ENCODE measurements around the gene KIF26A. TPM values are rescaled to one million over a fixed set of nuclear protein-coding genes. Genes with fewer than 3 reads are reported as not detected.

The KIF26A gene
- polyA plus RNA-seq, 1 of the 3 experiments (the other 2 are of a cell fraction): 1.7 TPM

DNA sequence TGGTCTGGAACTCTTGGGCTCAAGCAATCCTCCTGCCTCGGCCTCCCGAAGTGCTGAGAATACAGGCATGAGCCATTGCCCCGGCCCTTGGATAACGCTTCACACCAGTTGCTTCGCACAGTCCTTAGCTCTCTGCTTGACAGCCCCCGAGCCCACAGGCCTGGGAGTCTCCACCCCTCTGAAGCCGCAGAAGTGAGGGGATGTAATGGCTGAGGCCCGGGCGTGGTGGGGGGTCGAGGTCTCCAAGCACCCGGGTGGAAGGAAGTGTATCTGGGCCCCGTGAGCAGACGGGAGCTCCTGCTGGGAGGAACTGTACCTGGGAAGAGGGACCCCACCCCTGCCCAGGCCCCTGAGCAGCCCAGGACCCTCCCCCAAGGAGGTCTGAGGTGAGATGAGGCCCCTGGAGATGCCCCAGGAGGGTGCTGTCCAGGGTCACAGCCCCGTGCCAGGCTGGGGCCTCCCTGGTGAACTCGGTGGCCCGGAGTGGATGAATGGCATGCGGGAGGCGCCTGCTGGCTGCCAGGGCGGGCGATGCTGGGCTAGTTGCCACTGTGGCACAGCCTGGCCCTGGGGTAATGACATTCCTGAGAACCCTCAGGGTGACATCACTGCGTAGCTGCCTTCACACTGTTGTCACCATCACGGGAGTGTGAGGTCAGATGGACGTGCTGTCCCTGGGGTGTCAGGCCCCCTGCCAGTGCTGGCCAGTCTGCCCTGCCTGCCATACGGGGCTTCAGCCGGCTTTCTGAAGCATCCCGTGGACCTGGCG lies 48.9 kb downstream of the KIF26A start:
- Histone ChIP-seq H3K36me3 (replicated peaks in 1 of 2; ENCODE audit: control insufficient read depth in 1 of 2, insufficient read depth in 2 of 2, low read length in 1 of 2) (no peaks in the 10 kb centered on the region), H4K20me1 (ENCODE audit: insufficient read depth) (no peaks in the 10 kb centered on the region), H3K27ac (ENCODE audit: low read depth in 2 of 2, low read length in 1 of 2) (no peak overlapping the region; a peak in 1 of 4 replicates), H3K27me3 (ENCODE audit: insufficient read depth) (no peaks in the 10 kb centered on the region), H2AFZ (ENCODE audit: low read depth) (no peak overlapping the region), H3K9me2 (no peaks in the 10 kb centered on the region), H3K4me2 (no peak overlapping the region), H3K9me3 (no peaks in the 10 kb centered on the region), H3K79me2 (ENCODE audit: insufficient read depth) (no peaks in the 10 kb centered on the region), H3F3A (replicated peaks; ENCODE audit: insufficient read depth) (no peaks in the 10 kb centered on the region), H3K4me3 (ENCODE audit: low read depth in 2 of 2, low read length in 1 of 2) (no peak overlapping the region), H3K9ac (no peak overlapping the region), H3K4me1 (ENCODE audit: control insufficient read depth in 1 of 2, insufficient read depth in 2 of 2, low read depth in 1 of 2, low read length in 1 of 2) (peaks cover 0 to 34% of the 10 kb centered on the region in 2 experiments; a peak in 1 of 4 replicates)
- TF ChIP-seq YY1 (IDR thresholded peaks at IDR 0.05; ENCODE audit: low read depth): no peak
- no peak for TF ChIP-seq RAD21 (IDR thresholded peaks at IDR 0.05; ENCODE audit: low read length)
- TF ChIP-seq, protein P1, sequence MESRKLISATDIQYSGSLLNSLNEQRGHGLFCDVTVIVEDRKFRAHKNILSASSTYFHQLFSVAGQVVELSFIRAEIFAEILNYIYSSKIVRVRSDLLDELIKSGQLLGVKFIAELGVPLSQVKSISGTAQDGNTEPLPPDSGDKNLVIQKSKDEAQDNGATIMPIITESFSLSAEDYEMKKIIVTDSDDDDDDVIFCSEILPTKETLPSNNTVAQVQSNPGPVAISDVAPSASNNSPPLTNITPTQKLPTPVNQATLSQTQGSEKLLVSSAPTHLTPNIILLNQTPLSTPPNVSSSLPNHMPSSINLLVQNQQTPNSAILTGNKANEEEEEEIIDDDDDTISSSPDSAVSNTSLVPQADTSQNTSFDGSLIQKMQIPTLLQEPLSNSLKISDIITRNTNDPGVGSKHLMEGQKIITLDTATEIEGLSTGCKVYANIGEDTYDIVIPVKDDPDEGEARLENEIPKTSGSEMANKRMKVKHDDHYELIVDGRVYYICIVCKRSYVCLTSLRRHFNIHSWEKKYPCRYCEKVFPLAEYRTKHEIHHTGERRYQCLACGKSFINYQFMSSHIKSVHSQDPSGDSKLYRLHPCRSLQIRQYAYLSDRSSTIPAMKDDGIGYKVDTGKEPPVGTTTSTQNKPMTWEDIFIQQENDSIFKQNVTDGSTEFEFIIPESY (IDR thresholded peaks at IDR 0.05; ENCODE audit: borderline replicate concordance, low read depth): no peak
- TF ChIP-seq GABPA (IDR thresholded peaks at IDR 0.05; ENCODE audit: low read depth): no peak
- no peak for TF ChIP-seq SIN3A (IDR thresholded peaks at IDR 0.05; ENCODE audit: borderline replicate concordance, low read depth, low read length)
- no peak for TF ChIP-seq NFIC (IDR thresholded peaks at IDR 0.05; ENCODE audit: borderline replicate concordance)
- no peak for TF ChIP-seq TAF1 (IDR thresholded peaks at IDR 0.05; ENCODE audit: borderline replicate concordance, low read depth, low read length)
- no peak for TF ChIP-seq TCF12 (IDR thresholded peaks at IDR 0.05)
- no peak for TF ChIP-seq USF1 (IDR thresholded peaks at IDR 0.05; ENCODE audit: borderline replicate concordance, low read depth)
- TF ChIP-seq POLR2AphosphoS5 (IDR thresholded peaks at IDR 0.05; ENCODE audit: low read depth, low read length): no peak
- TF ChIP-seq FOXJ3 (CRISPR knock-in tag; IDR thresholded peaks at IDR 0.05): no peak
- no peak for TF ChIP-seq RFX5 (IDR thresholded peaks at IDR 0.05; ENCODE audit: low read length)
- no peak for TF ChIP-seq TEAD4 (IDR thresholded peaks at IDR 0.05; ENCODE audit: borderline replicate concordance, insufficient read depth)
- no peak for TF ChIP-seq EP300 (IDR thresholded peaks at IDR 0.05; ENCODE audit: borderline replicate concordance in 1 of 2, low read depth in 1 of 2, low read length in 1 of 2)
- no peak for TF ChIP-seq FOXM1 (IDR thresholded peaks at IDR 0.05; ENCODE audit: low read depth)
- no peak for TF ChIP-seq MEF2A (IDR thresholded peaks at IDR 0.05; ENCODE audit: borderline replicate concordance, low read depth)
- TF ChIP-seq, protein P2, sequence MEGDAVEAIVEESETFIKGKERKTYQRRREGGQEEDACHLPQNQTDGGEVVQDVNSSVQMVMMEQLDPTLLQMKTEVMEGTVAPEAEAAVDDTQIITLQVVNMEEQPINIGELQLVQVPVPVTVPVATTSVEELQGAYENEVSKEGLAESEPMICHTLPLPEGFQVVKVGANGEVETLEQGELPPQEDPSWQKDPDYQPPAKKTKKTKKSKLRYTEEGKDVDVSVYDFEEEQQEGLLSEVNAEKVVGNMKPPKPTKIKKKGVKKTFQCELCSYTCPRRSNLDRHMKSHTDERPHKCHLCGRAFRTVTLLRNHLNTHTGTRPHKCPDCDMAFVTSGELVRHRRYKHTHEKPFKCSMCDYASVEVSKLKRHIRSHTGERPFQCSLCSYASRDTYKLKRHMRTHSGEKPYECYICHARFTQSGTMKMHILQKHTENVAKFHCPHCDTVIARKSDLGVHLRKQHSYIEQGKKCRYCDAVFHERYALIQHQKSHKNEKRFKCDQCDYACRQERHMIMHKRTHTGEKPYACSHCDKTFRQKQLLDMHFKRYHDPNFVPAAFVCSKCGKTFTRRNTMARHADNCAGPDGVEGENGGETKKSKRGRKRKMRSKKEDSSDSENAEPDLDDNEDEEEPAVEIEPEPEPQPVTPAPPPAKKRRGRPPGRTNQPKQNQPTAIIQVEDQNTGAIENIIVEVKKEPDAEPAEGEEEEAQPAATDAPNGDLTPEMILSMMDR (IDR thresholded peaks at IDR 0.05): no peak
- no peak for TF ChIP-seq SMC3 (IDR thresholded peaks at IDR 0.05; ENCODE audit: low read depth, low read length)
- no peak for TF ChIP-seq CHD2 (IDR thresholded peaks at IDR 0.05; ENCODE audit: low read length, partially characterized antibody)
- TF ChIP-seq, protein P3, sequence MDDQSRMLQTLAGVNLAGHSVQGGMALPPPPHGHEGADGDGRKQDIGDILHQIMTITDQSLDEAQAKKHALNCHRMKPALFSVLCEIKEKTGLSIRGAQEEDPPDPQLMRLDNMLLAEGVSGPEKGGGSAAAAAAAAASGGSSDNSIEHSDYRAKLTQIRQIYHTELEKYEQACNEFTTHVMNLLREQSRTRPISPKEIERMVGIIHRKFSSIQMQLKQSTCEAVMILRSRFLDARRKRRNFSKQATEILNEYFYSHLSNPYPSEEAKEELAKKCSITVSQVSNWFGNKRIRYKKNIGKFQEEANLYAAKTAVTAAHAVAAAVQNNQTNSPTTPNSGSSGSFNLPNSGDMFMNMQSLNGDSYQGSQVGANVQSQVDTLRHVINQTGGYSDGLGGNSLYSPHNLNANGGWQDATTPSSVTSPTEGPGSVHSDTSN (IDR thresholded peaks at IDR 0.05): no peak
- ChIA-PET POLR2A (interaction anchor here (1.2 to 1.7 kb wide), 2 partner anchors 15 to 36 kb away, joined by 4 to 5 read pairs; no protein-coding TSS in a partner anchor), CTCF (interaction anchor here (0.7 to 2.2 kb wide), 13 partner anchors 10 to 511 kb away, joined by 3 to 12 read pairs (median 4); no protein-coding TSS in a partner anchor)
- no peak for DNase-seq
- WGBS (ENCODE audit: low lambda C conversion rate): 71% methylated on average over 19 of the region's 27 CpGs

Measured in SK-N-SH (cell line).